ENCODE data around the gene LOXL3. TPM values are rescaled to one million over a fixed set of nuclear protein-coding genes. Genes with fewer than 3 reads are reported as not detected.

Gene LOXL3
- total and polyA plus RNA-seq, 2 experiments from 2014 or later = 11.2 to 13.6 TPM

DNA sequence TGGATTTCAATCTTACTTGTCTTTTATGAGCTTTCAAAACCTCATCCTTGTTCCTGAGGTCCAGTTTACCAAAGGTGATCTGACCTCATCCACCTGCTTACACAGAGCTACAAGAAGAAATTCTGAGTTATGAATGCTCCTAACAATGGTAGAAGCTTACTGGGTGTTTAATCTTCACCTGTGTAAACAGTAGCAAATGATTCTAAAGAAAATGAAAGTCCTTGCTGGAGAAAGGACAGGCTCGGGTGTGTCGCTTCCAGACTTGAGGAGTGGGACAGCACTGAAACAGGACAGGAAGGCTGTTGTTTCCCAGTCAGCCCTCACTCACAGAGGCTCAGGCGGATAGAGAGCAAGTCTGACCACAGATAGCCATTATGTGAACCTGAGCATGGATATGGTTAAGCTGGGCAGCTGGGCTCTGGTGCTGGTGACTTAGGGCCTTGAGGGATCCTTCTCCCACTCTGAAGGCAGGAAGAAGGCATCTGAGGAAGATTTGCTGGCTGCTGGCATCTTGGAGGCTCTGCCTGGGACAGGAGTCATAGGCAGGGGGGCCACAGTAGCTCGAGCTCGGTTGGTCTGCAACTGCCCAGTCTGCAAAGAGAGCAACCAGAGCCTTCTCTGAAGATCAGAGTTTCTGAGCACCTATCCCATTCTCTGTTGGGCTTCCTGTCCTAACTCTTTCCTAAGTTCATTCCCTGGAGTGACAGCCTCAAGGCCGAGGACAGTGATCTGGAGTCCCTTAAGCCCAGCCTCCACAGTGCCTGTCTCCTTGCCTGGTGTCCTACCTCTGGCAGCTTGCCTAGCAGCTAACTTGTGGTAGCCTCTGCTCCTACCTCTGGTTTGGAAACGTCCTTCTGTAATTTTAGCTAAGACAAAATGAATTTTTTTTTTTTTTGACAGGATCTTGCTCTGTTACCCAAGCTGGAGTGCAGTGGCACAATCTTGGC lies 4.8 kb upstream of the LOXL3 start:
- DNase-seq (ENCODE audit: low spot score) = no peak
- 70% methylated on average over 7 of the region's 7 CpGs for WGBS (ENCODE audit: low lambda C conversion rate, missing lambda C conversion rate)
- Histone ChIP-seq H3K36me3 (replicated peaks; ENCODE audit: insufficient read depth, low read depth) (no peaks in the 10 kb centered on the region), H3K9me2 (replicated peaks; ENCODE audit: insufficient read depth) (no peaks in the 10 kb centered on the region), H3K79me2 (no peaks in the 10 kb centered on the region), H3K9me3 (ENCODE audit: low read depth) (no peaks in the 10 kb centered on the region), H3K4me1 (ENCODE audit: insufficient read depth) (peaks cover 7% of the 10 kb centered on the region), H3K27me3 (peaks cover 26% of the 10 kb centered on the region), H3K27ac (no peak overlapping the region), H4K20me1 (ENCODE audit: insufficient read depth, poor library complexity, severe bottlenecking) (no peaks in the 10 kb centered on the region), H3K4me3 (no peak overlapping the region), H3K4me2 (no peak overlapping the region), H2AFZ (no peak overlapping the region)
- TF ChIP-seq EZH2 (IDR thresholded peaks at IDR 0.05; ENCODE audit: borderline replicate concordance) = no peak
- TF ChIP-seq, protein P1, sequence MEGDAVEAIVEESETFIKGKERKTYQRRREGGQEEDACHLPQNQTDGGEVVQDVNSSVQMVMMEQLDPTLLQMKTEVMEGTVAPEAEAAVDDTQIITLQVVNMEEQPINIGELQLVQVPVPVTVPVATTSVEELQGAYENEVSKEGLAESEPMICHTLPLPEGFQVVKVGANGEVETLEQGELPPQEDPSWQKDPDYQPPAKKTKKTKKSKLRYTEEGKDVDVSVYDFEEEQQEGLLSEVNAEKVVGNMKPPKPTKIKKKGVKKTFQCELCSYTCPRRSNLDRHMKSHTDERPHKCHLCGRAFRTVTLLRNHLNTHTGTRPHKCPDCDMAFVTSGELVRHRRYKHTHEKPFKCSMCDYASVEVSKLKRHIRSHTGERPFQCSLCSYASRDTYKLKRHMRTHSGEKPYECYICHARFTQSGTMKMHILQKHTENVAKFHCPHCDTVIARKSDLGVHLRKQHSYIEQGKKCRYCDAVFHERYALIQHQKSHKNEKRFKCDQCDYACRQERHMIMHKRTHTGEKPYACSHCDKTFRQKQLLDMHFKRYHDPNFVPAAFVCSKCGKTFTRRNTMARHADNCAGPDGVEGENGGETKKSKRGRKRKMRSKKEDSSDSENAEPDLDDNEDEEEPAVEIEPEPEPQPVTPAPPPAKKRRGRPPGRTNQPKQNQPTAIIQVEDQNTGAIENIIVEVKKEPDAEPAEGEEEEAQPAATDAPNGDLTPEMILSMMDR (IDR thresholded peaks at IDR 0.05; ENCODE audit: poor library complexity) = no peak
- TF ChIP-seq EZH2phosphoT487 (IDR thresholded peaks at IDR 0.05; ENCODE audit: low read depth, severe bottlenecking, unreplicated experiment) = peak; percentile 75

DNA sequence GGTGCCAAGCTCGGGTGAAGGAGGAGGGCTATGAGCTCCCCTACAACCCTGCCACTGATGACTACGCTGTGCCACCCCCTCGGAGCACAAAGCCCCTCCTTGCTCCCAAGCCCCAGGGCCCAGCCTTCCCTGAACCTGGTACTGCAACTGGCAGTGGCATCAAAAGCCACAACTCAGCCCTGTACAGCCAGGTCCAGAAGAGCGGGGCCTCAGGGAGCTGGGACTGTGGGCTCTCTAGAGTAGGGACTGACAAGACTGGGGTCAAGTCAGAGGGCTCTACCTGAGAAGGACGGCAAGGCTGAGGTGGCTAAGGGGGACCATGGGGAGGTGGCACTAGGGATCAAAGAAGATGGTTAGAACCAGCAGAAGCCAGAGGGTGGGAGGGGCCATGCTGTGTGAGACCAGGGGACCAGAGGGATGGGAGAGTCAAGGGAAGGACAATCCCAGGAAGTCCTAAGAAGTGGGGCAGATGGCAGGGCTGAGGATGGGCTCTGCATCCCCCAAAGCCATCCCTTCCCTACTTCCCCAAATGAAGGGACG lies 3.2 kb upstream of the LOXL3 start:
- no peaks in the 10 kb centered on the region for H3K36me3 ChIP-seq (replicated peaks; ENCODE audit: insufficient read depth, low read depth)
- H3K79me2 ChIP-seq = no peaks in the 10 kb centered on the region
- H3K27me3 ChIP-seq = peaks cover 17% of the 10 kb centered on the region
- no peak overlapping the region for H3K4me2 ChIP-seq
- no peak overlapping the region for H3K4me3 ChIP-seq
- TF ChIP-seq, protein P1 (IDR thresholded peaks at IDR 0.05; ENCODE audit: poor library complexity) = no peak
- no peak for TF ChIP-seq EZH2phosphoT487 (IDR thresholded peaks at IDR 0.05; ENCODE audit: low read depth, severe bottlenecking, unreplicated experiment)
- no peak for TF ChIP-seq EZH2 (IDR thresholded peaks at IDR 0.05; ENCODE audit: borderline replicate concordance)
- H3K27ac ChIP-seq = no peak overlapping the region
- 99% methylated on average over 6 of the region's 6 CpGs for WGBS (ENCODE audit: low lambda C conversion rate, missing lambda C conversion rate)
- no peaks in the 10 kb centered on the region for H3K9me2 ChIP-seq (replicated peaks; ENCODE audit: insufficient read depth)
- H2AFZ ChIP-seq = no peak overlapping the region
- peaks cover 12% of the 10 kb centered on the region for H3K4me1 ChIP-seq (ENCODE audit: insufficient read depth)
- DNase-seq (ENCODE audit: low spot score) = no peak
- no peaks in the 10 kb centered on the region for H4K20me1 ChIP-seq (ENCODE audit: insufficient read depth, poor library complexity, severe bottlenecking)
- no peaks in the 10 kb centered on the region for H3K9me3 ChIP-seq (ENCODE audit: low read depth)

DNA sequence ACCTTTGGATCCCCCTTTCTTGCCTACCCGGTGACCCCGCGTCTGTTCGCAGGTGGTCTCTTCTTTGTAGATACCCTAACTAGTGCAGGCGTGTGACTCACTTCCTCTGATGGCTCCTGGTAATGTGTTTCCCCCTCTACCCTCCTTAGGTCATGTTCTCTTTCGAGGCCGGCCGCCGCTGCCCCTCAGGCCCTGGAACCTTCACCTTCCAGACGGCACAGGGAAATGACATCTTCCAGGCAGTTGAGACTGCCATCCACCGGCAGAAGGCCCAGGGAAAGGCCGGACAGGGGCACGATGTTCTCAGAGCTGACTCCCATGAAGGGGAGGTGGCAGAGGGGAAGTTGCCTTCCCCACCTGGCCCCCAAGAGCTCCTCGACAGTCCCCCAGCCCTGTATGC lies 2.4 kb upstream of the LOXL3 start:
- Histone ChIP-seq H3K27me3 (peaks cover 11% of the 10 kb centered on the region), H3K79me2 (no peaks in the 10 kb centered on the region), H3K27ac (no peak overlapping the region), H3K4me3 (no peak overlapping the region), H3K36me3 (replicated peaks; ENCODE audit: insufficient read depth, low read depth) (no peaks in the 10 kb centered on the region), H4K20me1 (ENCODE audit: insufficient read depth, poor library complexity, severe bottlenecking) (no peaks in the 10 kb centered on the region), H3K4me2 (no peak overlapping the region), H2AFZ (no peak overlapping the region), H3K9me2 (replicated peaks; ENCODE audit: insufficient read depth) (no peaks in the 10 kb centered on the region), H3K9me3 (ENCODE audit: low read depth) (no peaks in the 10 kb centered on the region), H3K4me1 (ENCODE audit: insufficient read depth) (peaks cover 12% of the 10 kb centered on the region)
- no peak for DNase-seq (ENCODE audit: low spot score)
- WGBS (ENCODE audit: low lambda C conversion rate, missing lambda C conversion rate) = 96% methylated on average over 13 of the region's 14 CpGs
- TF ChIP-seq, protein P1 (IDR thresholded peaks at IDR 0.05; ENCODE audit: poor library complexity) = no peak
- TF ChIP-seq EZH2phosphoT487 (IDR thresholded peaks at IDR 0.05; ENCODE audit: low read depth, severe bottlenecking, unreplicated experiment) (no peak), EZH2 (IDR thresholded peaks at IDR 0.05; ENCODE audit: borderline replicate concordance) (no peak)

Data from hepatocyte (in vitro differentiated cells).